HAP-1 (cell line): ENCODE measurements around the gene NPM1.
"Not testable (repeated sequence)": the region's sequence is repeated elsewhere in the genome, so short reads cannot be mapped to it uniquely, and the experiment has no call there.

ENCODE experiments used
- DNase-seq, 2 experiments: peaks; one replicate each; pipeline ENCODE4 v3.0.0-alpha.2; 2016 to 2020; ENCODE audit warnings: low spot score in 2 of 2
- H3K27me3 ChIP-seq: fragments of 250-450 bp; sonication (Bioruptor Pico); 2 replicates; pipeline ENCODE4 v1.5.1; 2020; ENCODE audit warnings: low read depth, mild to moderate bottlenecking, moderate library complexity
- H3K36me3 ChIP-seq: fragments of 250-450 bp; sonication (Bioruptor Pico); replicated peaks from 2 replicates; pipeline ENCODE4 v1.5.1; 2020; ENCODE audit warnings: mild to moderate bottlenecking
- H3K4me1 ChIP-seq: fragments of 250-450 bp; sonication (Bioruptor Pico); 2 replicates; pipeline ENCODE4 v1.5.1; 2020; ENCODE audit warnings: mild to moderate bottlenecking
- H3K4me3 ChIP-seq: fragments of 250-450 bp; sonication (Bioruptor Pico); 2 replicates; pipeline ENCODE4 v1.5.1; 2020; ENCODE audit warnings: mild to moderate bottlenecking, moderate library complexity
- H3K9me3 ChIP-seq: fragments of 250-450 bp; sonication (Bioruptor Pico); 2 replicates; pipeline ENCODE4 v1.5.1; 2020; ENCODE audit warnings: mild to moderate bottlenecking, moderate library complexity
- in situ Hi-C: fragments of 300-500 bp; cut with MboI; formaldehyde crosslinking; loops from 3 replicates; pipeline ENCODE4 v1.14.3; 2020; ENCODE audit warnings: low sequenced_read_pairs, inconsistent platforms, mixed read lengths

NPM1 gene

GRCh38 chr5:171391996-171392577, 4.4 kb downstream of the NPM1 start:
- Histone ChIP-seq H3K4me1 (peaks cover 17% of the 10 kb centered on the region), H3K9me3 (no peaks in the 10 kb centered on the region), H3K36me3 (peaks cover 92% of the 10 kb centered on the region), H3K4me3 (peak overlapping the region; percentile 97; the same call in 1 of the 2 replicates), H3K27me3 (no peaks in the 10 kb centered on the region)
- in situ Hi-C loops = no loop called here
- no peak for DNase-seq

DNA sequence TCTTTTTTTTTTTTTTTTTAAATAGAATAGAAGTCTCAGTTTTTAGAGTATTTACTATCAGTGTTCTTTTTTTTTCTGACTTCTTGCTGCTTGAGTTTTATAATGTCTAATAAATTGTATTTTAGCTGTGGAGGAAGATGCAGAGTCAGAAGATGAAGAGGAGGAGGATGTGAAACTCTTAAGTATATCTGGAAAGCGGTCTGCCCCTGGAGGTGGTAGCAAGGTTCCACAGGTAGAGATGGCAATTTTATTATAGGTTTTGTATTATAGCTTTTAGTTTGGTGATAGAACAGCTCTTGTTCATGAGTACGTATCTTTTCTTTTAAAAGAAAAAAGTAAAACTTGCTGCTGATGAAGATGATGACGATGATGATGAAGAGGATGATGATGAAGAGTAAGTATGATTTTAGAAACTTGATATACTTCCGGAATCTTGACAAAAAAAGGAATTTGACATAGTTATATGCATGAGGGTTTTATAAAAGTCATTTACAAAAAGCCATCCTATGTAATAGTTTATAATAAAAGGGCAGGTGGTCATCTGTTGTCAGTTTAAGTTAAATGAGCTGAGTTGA, 5.0 kb downstream of the NPM1 start:
- DNase-seq = no peak
- no peak overlapping the region for H3K4me3 ChIP-seq
- in situ Hi-C loops = no loop called here
- H3K36me3 ChIP-seq = peaks cover 98% of the 10 kb centered on the region
- no peaks in the 10 kb centered on the region for H3K9me3 ChIP-seq
- peaks cover 17% of the 10 kb centered on the region for H3K4me1 ChIP-seq
- H3K27me3 ChIP-seq = no peaks in the 10 kb centered on the region

- no peak for DNase-seq
- H3K9me3 ChIP-seq = no peaks in the 10 kb centered on the region
- in situ Hi-C loops = no loop called here
- H3K4me1 ChIP-seq = peaks cover 20% of the 10 kb centered on the region
- H3K27me3 ChIP-seq = no peaks in the 10 kb centered on the region
- H3K36me3 ChIP-seq = peaks cover 99% of the 10 kb centered on the region
- no peak overlapping the region for H3K4me3 ChIP-seq
Observed at GRCh38 chr5:171395042-171395441, 7.4 kb downstream of the NPM1 start.

- H3K27me3 ChIP-seq, H3K4me1 ChIP-seq, DNase-seq, in situ Hi-C loops, H3K9me3 ChIP-seq, H3K4me3 ChIP-seq: not testable (repeated sequence)
- H3K36me3 ChIP-seq = peaks cover 99% of the 10 kb centered on the region
Observed at GRCh38 chr5:171396583-171396982, 8.9 kb downstream of the NPM1 start.

DNA sequence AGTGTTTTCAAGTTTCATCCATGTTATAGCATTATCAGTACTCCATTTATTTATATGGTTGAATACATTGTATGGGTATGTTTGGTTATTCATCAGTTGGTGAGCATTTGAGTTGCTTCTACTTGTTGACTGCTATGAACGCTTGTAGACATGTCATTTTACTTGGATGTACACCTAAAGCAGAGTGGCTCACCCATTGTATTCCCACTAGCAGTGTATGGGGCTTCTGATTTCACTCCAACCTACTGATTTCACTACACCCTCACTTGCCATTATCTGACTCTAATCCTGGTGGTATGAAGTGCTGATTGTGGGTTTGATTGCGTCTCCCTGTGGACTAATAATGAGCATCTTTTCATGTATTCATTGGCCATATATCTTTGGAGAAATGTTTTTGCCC, 9.5 kb downstream of the NPM1 start:
- H3K9me3 ChIP-seq = no peaks in the 10 kb centered on the region
- H3K27me3 ChIP-seq = no peaks in the 10 kb centered on the region
- no peak for DNase-seq
- in situ Hi-C loops = no loop called here
- H3K4me3 ChIP-seq = no peak overlapping the region
- peaks cover 96% of the 10 kb centered on the region for H3K36me3 ChIP-seq
- H3K4me1 ChIP-seq = peaks cover 3% of the 10 kb centered on the region

DNA sequence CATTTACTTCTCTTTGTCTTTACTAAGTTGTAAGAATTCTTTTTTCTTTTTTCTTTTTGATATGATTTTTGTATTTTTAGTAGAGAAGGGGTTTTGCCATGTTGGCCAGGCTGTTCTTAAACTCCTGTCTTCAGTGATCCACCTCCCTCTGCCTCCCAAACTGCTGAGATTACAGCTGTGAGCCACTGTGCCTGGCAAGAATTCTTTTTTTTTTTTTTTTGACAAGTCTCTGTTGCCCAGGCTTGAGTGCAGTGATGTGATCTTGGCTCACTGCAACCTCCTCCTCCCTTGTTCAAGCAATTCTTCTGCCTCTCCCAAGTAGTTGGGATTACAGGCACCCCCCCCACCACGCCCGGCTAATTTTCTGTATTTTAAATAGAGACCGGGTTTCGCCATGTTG, 9.9 kb downstream of the NPM1 start:
- in situ Hi-C loops = no loop called here
- peaks cover 2% of the 10 kb centered on the region for H3K4me1 ChIP-seq
- no peaks in the 10 kb centered on the region for H3K9me3 ChIP-seq
- no peaks in the 10 kb centered on the region for H3K27me3 ChIP-seq
- DNase-seq = no peak
- H3K4me3 ChIP-seq = no peak overlapping the region
- peaks cover 92% of the 10 kb centered on the region for H3K36me3 ChIP-seq

DNA sequence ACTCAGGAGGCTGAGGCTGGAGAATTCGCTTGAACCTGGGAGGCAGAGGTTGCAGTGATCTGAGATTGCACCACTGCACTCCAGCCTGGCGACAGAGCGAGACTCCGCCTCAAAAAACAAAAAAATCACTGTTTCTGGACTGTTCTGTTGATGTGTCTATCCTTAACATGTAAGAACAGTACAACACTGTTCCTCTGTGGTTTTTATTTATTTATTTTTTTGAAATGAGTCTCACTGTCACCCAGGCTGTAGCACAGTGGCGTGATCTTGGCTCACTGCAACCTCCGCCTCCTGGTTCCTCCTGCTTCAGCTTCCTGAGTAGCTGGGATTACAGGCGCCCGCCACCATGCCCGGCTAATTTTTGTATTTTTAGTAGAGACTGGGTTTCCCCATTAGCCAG, 11.0 kb downstream of the NPM1 start:
- H3K9me3 ChIP-seq, DNase-seq, H3K4me3 ChIP-seq, H3K4me1 ChIP-seq, H3K27me3 ChIP-seq, in situ Hi-C loops: not testable (repeated sequence)
- peaks cover 82% of the 10 kb centered on the region for H3K36me3 ChIP-seq

- no peak overlapping the region for H3K4me3 ChIP-seq
- DNase-seq = no peak
- H3K4me1 ChIP-seq = peaks cover 2% of the 10 kb centered on the region
- H3K27me3 ChIP-seq = no peaks in the 10 kb centered on the region
- H3K9me3 ChIP-seq = no peaks in the 10 kb centered on the region
- peaks cover 73% of the 10 kb centered on the region for H3K36me3 ChIP-seq
- in situ Hi-C loops = no loop called here
Observed at GRCh38 chr5:171400169-171400568, 12.5 kb downstream of the NPM1 start.

DNA sequence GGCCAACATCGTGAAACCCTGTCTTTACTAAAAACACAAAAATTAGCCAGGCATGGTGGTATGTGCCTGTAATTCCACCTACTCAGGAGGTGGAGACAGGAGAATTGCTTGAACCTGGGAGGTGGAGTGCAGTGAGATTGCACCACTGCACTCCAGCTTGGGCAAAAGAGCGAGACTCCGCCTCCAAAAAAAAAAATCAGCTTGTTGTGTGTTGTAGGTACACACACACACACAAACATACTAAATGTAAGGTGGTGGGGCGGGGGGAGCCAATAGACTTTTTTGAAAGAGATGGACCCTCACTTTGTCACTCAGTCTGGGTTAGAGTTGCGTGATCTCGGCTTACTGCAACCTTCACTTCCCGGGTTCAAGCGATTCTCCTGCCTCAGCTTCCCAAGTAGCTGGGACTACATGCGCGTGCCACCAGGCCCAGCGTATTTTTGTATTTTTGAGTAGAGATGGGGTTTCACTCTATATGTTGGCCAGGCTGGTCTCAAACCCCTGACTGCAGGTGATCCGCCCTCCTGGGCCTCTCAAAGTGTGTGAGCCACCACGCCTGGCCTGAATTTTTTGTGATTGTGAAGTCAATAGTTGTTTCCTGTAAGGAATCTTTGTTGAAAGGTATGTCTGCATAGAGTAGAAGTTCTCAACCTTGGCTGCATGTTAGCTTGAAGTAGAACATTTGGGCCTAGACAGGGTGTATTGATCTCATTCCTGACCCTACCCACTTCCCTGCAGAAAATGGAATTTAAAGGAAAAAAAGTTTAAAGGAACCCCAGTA, 13.7 kb downstream of the NPM1 start:
- no peak for DNase-seq
- Histone ChIP-seq H3K4me3 (no peak overlapping the region), H3K4me1 (peaks cover 2% of the 10 kb centered on the region; the same call in 1 of the 2 replicates), H3K36me3 (peaks cover 74% of the 10 kb centered on the region), H3K27me3 (no peaks in the 10 kb centered on the region), H3K9me3 (no peaks in the 10 kb centered on the region)
- in situ Hi-C loops = no loop called here

- DNase-seq, in situ Hi-C loops: not testable (repeated sequence)
- peaks cover 74% of the 10 kb centered on the region for H3K36me3 ChIP-seq
Observed at GRCh38 chr5:171402751-171403150, 15.1 kb downstream of the NPM1 start.

GRCh38 chr5:171405615-171406014, 18.0 kb downstream of the NPM1 start:
- H3K4me3 ChIP-seq = no peak overlapping the region
- in situ Hi-C loops = no loop called here
- no peak for DNase-seq
- no peaks in the 10 kb centered on the region; the same call in 1 of the 2 replicates for H3K4me1 ChIP-seq
- peaks cover 74% of the 10 kb centered on the region for H3K36me3 ChIP-seq
- no peaks in the 10 kb centered on the region for H3K9me3 ChIP-seq
- H3K27me3 ChIP-seq = no peaks in the 10 kb centered on the region

More at GRCh38 chr5:171402751-171403150, 15.1 kb downstream of the NPM1 start:
- H3K9me3 ChIP-seq, H3K4me1 ChIP-seq, H3K27me3 ChIP-seq, H3K4me3 ChIP-seq: not testable (repeated sequence)

DNA sequence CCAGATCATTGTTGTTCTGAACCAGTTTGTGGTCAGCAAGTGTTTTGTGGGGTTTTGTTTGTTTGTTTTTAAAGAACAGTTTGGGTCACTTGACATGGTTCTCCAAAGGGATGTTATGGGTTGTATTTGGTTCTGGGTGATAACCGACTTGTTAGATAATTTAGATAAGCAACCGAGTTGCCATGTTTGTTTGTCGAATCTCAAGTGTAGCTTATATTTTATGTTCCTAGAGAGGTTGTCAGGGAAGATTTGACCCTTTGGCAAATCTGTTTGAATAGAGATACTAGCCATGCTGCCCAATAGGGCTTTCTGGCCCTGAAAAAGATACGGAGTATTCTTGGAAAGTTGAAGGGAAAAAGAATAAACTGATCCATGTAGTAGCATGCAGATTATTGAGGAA, 19.6 kb downstream of the NPM1 start:
- no peak for DNase-seq
- in situ Hi-C loops = no loop called here
- Histone ChIP-seq H3K36me3 (peaks cover 76% of the 10 kb centered on the region), H3K4me3 (no peak overlapping the region), H3K27me3 (no peaks in the 10 kb centered on the region), H3K4me1 (no peaks in the 10 kb centered on the region; the same call in 1 of the 2 replicates), H3K9me3 (no peaks in the 10 kb centered on the region)

- H3K9me3 ChIP-seq = no peaks in the 10 kb centered on the region
- in situ Hi-C loops = loop anchor here (10.0 kb wide), 1 partner anchor 445 kb away; no protein-coding TSS in a partner anchor
- peaks cover 89% of the 10 kb centered on the region for H3K36me3 ChIP-seq
- no peaks in the 10 kb centered on the region; the same call in 1 of the 2 replicates for H3K4me1 ChIP-seq
- no peak overlapping the region for H3K4me3 ChIP-seq
- H3K27me3 ChIP-seq = no peaks in the 10 kb centered on the region
- DNase-seq = peak in 1 of 2 experiments; percentile 3
Observed at GRCh38 chr5:171409164-171410136, 21.8 kb downstream of the NPM1 start.
